Astrocyte of the cerebellum (primary cell): Measurements from ENCODE around the gene DNAL1.

ENCODE experiments used
- DNase-seq: peaks from one replicate; pipeline ENCODE4 v3.0.0-alpha.2; 2011; ENCODE audit warnings: low read depth
- H3K4me3 ChIP-seq: 2 replicates; pipeline ENCODE4 v1.5.1; 2011; ENCODE audit warnings: mild to moderate bottlenecking, low read depth, low read length, moderate library complexity
- in situ Hi-C: cut with HindIII; loops from 2 replicates; pipeline ENCODE4 v1.10.0; 2017; ENCODE audit warnings: low sequenced_read_pairs
- TF ChIP-seq, protein P1 (sequence below): IDR thresholded peaks from 2 replicates; pipeline ENCODE4 v1.5.1; 2012; ENCODE audit warnings: low read length, low read depth, moderate library complexity, mild to moderate bottlenecking; ENCODE audit errors: missing control alignments

The DNAL1 gene

GRCh38 chr14:73725116-73726024, 80.6 kb downstream of the DNAL1 start:
- no peak for DNase-seq
- H3K4me3 ChIP-seq = no peak overlapping the region
- TF ChIP-seq, protein P1, sequence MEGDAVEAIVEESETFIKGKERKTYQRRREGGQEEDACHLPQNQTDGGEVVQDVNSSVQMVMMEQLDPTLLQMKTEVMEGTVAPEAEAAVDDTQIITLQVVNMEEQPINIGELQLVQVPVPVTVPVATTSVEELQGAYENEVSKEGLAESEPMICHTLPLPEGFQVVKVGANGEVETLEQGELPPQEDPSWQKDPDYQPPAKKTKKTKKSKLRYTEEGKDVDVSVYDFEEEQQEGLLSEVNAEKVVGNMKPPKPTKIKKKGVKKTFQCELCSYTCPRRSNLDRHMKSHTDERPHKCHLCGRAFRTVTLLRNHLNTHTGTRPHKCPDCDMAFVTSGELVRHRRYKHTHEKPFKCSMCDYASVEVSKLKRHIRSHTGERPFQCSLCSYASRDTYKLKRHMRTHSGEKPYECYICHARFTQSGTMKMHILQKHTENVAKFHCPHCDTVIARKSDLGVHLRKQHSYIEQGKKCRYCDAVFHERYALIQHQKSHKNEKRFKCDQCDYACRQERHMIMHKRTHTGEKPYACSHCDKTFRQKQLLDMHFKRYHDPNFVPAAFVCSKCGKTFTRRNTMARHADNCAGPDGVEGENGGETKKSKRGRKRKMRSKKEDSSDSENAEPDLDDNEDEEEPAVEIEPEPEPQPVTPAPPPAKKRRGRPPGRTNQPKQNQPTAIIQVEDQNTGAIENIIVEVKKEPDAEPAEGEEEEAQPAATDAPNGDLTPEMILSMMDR = no peak
- in situ Hi-C loops = no loop called here

GRCh38 chr14:73726025-73726961, 81.5 kb downstream of the DNAL1 start:
- DNase-seq = no peak
- no peak overlapping the region for H3K4me3 ChIP-seq
- in situ Hi-C loops = no loop called here
- TF ChIP-seq, protein P1 = no peak

DNA sequence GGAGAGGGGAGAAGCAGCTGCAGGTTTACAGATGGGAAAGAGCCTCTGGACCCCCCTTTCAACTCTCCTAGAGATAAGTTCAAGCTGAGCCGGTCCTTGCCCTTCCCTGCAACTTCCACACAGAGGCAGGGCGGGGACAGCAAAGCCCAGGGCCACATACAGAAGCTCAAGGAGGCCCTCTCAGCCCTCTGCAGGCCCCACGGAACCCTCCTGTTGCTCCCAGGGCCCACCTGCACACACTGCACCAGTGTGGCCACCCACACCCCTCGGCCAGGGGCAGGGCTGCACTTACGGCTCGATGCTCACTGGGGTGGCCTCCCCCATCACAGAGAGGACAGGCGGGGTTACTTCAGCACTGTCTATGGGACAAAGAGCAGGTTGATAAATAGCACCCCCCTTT, 82.4 kb downstream of the DNAL1 start:
- TF ChIP-seq, protein P1 = no peak
- in situ Hi-C loops = no loop called here
- no peak overlapping the region for H3K4me3 ChIP-seq
- DNase-seq = no peak

DNA sequence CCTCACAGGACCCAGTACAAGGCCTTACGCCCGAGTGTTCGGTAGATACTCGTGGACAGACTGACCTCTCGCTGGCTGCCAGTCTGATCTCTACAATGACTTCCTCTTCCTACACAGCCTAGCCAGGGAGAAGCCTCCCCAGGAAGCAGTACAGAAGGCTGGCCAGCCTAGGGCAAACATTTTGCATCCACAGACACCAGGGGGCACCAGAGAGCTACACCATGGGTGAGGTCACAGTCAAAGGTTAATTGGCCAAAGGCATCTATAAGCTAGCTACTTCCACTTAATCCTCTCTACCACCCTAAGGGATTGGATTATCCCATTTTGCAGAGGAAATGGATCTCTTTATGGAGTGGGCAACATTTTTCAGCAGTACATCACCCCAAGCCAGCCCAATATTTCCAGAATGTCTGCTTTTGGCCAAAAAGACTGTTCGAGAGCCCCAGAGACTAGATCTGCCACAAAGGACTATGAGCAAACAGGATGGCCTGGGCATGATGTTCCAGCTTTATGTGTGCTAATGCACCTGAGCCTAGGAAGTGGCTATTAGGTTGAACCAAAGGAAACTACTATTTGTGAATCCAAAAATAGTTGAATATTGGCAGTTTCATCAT, 84.0 kb downstream of the DNAL1 start:
- H3K4me3 ChIP-seq = no peak overlapping the region
- no peak for DNase-seq
- in situ Hi-C loops = no loop called here
- TF ChIP-seq, protein P1 = peak; percentile 89

DNA sequence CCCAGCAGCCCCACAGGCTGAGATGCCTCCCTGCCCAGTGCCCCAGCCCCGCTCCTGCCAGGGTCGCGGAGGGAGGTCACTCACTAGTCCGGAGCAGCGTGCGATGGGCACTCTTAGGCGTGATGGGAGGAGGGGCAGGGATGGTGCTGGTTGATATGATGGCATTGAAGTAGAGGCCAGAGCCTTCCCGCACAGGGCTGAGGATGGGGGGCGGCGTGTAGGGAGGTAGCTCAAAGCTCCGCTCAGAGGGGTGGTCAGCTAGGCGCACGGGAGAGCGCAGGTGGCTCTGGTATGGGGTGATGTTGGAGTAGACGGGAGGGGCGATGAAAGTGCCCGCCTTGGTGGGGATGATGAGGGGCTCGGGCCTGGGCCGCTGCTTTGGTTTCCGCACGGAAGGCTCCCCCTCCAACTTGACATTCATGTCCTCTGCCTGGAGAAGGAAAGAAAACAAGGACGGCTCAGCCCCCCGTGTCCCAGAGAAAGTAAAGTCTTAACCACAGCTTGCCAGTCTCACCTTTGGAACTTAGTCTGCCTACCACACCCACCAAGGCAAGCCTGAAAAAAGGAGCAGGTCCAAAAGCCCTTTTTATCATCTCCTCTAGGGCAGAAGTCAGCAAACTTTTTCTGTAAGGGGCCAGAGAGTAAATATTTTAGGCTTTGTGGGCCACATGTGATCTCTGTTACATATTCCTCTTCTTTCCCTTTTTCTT, 84.9 kb downstream of the DNAL1 start:
- H3K4me3 ChIP-seq = no peak overlapping the region
- no peak for DNase-seq
- TF ChIP-seq, protein P1 = no peak
- in situ Hi-C loops = no loop called here
